Esophagus squamous epithelium (tissue), 4 donors: ENCODE measurements around the gene FRA10AC1.

Experiments
- POLR2A ChIP-seq, 4 donors: fragments of 450-650 bp; IDR thresholded peaks; one replicate each; pipeline ENCODE4 v1.6.1; 2017; ENCODE audit warnings: antibody characterized with exemption in 4 of 4, mild to moderate bottlenecking in 4 of 4, moderate library complexity in 3 of 4
- TF ChIP-seq, protein P1 (sequence below), 6 experiments: fragments of 450-650 bp in 4 of 6; fragments of 200-600 bp in 2 of 6; sonication (generic) in 2 of 6; IDR thresholded peaks; one replicate each; pipeline ENCODE4 v1.5.1; 2016 to 2019; ENCODE audit warnings: antibody characterized with exemption in 6 of 6, mild to moderate bottlenecking in 4 of 6, moderate library complexity in 4 of 6

DNA sequence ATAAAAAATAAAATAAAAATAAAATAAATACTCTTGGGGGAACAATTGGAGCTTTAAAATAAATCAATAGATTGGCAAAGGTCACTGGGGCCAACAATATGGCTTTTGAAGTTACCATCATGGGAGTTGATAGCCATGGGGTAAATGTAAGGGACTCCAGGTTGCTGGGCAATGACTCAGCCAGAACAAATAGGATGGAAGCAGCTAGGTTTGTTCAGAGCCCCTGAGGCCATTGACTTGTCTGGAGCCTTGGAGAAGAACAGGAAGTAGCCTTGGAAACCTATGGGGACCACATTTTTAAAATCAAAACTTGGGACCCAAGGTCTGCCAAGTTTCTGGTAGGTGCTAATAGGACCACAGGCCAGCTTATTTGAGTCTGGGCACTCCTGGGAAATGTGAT lies 20.2 kb upstream of the FRA10AC1 start:
- TF ChIP-seq, protein P1, sequence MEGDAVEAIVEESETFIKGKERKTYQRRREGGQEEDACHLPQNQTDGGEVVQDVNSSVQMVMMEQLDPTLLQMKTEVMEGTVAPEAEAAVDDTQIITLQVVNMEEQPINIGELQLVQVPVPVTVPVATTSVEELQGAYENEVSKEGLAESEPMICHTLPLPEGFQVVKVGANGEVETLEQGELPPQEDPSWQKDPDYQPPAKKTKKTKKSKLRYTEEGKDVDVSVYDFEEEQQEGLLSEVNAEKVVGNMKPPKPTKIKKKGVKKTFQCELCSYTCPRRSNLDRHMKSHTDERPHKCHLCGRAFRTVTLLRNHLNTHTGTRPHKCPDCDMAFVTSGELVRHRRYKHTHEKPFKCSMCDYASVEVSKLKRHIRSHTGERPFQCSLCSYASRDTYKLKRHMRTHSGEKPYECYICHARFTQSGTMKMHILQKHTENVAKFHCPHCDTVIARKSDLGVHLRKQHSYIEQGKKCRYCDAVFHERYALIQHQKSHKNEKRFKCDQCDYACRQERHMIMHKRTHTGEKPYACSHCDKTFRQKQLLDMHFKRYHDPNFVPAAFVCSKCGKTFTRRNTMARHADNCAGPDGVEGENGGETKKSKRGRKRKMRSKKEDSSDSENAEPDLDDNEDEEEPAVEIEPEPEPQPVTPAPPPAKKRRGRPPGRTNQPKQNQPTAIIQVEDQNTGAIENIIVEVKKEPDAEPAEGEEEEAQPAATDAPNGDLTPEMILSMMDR (IDR thresholded peaks at IDR 0.05) = no peak
- TF ChIP-seq POLR2A (IDR thresholded peaks at IDR 0.05) = no peak
